ENCODE results near the gene SMTNL2.
"Not testable (repeated sequence)": the region's sequence is repeated elsewhere in the genome, so short reads cannot be mapped to it uniquely, and the experiment has no call there.

DNA sequence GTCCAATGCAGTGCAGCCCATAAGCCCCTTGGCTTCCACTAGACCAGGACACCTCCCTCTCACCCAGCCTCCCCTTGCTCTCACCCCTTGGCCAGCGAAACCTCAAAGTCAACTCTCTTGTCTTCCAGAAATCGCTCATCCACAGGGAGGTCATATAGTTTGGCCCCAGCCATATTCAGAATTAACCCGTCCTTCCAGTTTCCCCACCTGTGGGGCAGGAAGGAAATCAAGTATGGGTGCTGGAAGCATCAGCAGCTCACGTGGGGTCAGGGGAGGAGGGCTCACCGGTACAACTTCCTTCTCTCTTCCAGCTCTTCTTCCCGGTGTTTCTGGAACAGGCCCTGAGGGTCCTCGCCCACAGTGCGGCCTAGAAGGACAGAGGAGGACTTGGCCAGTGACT, 54.4 kb downstream of the SMTNL2 start:
- TF ChIP-seq, protein P1, sequence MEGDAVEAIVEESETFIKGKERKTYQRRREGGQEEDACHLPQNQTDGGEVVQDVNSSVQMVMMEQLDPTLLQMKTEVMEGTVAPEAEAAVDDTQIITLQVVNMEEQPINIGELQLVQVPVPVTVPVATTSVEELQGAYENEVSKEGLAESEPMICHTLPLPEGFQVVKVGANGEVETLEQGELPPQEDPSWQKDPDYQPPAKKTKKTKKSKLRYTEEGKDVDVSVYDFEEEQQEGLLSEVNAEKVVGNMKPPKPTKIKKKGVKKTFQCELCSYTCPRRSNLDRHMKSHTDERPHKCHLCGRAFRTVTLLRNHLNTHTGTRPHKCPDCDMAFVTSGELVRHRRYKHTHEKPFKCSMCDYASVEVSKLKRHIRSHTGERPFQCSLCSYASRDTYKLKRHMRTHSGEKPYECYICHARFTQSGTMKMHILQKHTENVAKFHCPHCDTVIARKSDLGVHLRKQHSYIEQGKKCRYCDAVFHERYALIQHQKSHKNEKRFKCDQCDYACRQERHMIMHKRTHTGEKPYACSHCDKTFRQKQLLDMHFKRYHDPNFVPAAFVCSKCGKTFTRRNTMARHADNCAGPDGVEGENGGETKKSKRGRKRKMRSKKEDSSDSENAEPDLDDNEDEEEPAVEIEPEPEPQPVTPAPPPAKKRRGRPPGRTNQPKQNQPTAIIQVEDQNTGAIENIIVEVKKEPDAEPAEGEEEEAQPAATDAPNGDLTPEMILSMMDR (conservative IDR thresholded peaks at IDR 0.05 in 1 of 2, IDR thresholded peaks at IDR 0.05 in 1 of 2; ENCODE audit: low read depth in 1 of 2, low read length in 2 of 2): not testable (repeated sequence)
- TF ChIP-seq EZH2 (IDR thresholded peaks at IDR 0.05; ENCODE audit: low read length, missing control alignments): not testable (repeated sequence)
